Osteocyte (in vitro differentiated cells): Measurements from ENCODE around the gene ANKS1A. TPM values are rescaled to one million over a fixed set of nuclear protein-coding genes. Genes with fewer than 3 reads are reported as not detected.
A peak's percentile ranks its signal among the peaks of the same experiment; 100 is the strongest.

ENCODE experiments used
- DNase-seq: peaks from one replicate; pipeline ENCODE4 v3.0.0; 2021; ENCODE audit warnings: mixed read lengths; ENCODE audit not compliant: unreplicated experiment; ENCODE audit errors: extremely low spot score
- H3K27ac Mint-ChIP-seq: one replicate; pipeline ENCODE4 v1.8.0; 2021; ENCODE audit warnings: mild to moderate bottlenecking, mixed read lengths; ENCODE audit not compliant: unreplicated experiment
- H3K27me3 Mint-ChIP-seq: one replicate; pipeline ENCODE4 v1.8.0; 2021; ENCODE audit warnings: mixed read lengths; ENCODE audit not compliant: unreplicated experiment
- H3K36me3 Mint-ChIP-seq: one replicate; pipeline ENCODE4 v1.8.0; 2021; ENCODE audit warnings: mixed read lengths; ENCODE audit not compliant: unreplicated experiment
- H3K4me1 Mint-ChIP-seq: one replicate; pipeline ENCODE4 v1.8.0; 2021; ENCODE audit warnings: mixed read lengths; ENCODE audit not compliant: unreplicated experiment
- H3K4me3 Mint-ChIP-seq: one replicate; pipeline ENCODE4 v1.8.0; 2021; ENCODE audit warnings: mild to moderate bottlenecking, moderate library complexity, mixed read lengths; ENCODE audit not compliant: unreplicated experiment
- H3K9me3 Mint-ChIP-seq: one replicate; pipeline ENCODE4 v1.8.0; 2021; ENCODE audit warnings: mixed read lengths; ENCODE audit not compliant: unreplicated experiment
- total RNA-seq: library from RNA; stranded (reverse); gene quantifications from 2 replicates; pipeline ENCODE4 v1.2.1, GENCODE V29; 2021
- TF ChIP-seq, protein P1 (sequence below): fragments of 200-600 bp; sonication (generic); IDR thresholded peaks from 2 replicates; pipeline ENCODE4 v1.5.0; 2021; ENCODE audit warnings: antibody characterized with exemption, mild to moderate bottlenecking, moderate library complexity

Gene ANKS1A
- total RNA-seq, 1 donor from 2014 or later, result 15.5 TPM

DNA sequence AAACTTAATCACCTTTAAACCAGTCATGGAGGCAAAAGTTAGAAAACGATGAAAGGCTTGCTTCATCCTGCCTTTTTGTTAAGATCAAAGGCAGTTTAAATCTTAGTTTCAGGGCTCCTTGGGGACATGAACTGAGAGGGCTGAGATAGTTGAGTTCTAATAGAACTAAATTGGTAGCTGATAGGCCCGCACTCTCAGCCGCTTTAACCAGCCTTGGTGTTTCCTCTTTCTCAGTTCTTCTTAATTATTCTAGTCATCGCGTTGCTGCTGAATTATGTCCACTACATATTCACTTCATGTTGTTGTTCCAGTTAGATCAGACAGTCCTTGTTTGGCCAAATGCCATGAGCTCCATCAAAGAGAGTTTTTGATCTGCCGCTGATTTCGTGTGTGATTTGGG, 72.5 kb downstream of the ANKS1A start:
- no peak overlapping the region for H3K27ac Mint-ChIP-seq
- TF ChIP-seq, protein P1, sequence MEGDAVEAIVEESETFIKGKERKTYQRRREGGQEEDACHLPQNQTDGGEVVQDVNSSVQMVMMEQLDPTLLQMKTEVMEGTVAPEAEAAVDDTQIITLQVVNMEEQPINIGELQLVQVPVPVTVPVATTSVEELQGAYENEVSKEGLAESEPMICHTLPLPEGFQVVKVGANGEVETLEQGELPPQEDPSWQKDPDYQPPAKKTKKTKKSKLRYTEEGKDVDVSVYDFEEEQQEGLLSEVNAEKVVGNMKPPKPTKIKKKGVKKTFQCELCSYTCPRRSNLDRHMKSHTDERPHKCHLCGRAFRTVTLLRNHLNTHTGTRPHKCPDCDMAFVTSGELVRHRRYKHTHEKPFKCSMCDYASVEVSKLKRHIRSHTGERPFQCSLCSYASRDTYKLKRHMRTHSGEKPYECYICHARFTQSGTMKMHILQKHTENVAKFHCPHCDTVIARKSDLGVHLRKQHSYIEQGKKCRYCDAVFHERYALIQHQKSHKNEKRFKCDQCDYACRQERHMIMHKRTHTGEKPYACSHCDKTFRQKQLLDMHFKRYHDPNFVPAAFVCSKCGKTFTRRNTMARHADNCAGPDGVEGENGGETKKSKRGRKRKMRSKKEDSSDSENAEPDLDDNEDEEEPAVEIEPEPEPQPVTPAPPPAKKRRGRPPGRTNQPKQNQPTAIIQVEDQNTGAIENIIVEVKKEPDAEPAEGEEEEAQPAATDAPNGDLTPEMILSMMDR, result no peak
- H3K4me1 Mint-ChIP-seq, result peaks cover 9% of the 10 kb centered on the region
- no peak for DNase-seq
- no peaks in the 10 kb centered on the region for H3K36me3 Mint-ChIP-seq
- H3K27me3 Mint-ChIP-seq, result no peaks in the 10 kb centered on the region
- no peaks in the 10 kb centered on the region for H3K9me3 Mint-ChIP-seq
- H3K4me3 Mint-ChIP-seq, result no peak overlapping the region

DNA sequence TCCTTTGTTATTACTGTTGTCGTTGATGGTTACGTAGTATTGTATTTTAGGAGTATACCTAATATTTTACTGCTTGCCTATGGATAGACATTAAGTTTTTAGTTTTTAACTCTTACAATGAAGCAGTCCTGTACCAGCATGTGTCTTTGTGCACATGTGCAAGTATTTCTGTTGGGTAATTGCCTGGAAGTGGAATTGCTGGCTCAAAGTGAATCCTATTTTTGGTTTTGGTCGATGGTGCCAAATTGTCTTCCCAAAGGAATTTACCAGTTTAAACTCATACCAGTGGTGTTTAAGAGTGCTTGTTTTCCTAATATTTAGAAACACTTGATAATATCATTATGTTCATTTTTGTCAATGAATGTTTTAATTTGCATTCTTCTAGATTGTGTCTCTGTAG, 75.5 kb downstream of the ANKS1A start:
- Mint-ChIP-seq H3K4me3 (no peak overlapping the region), H3K4me1 (peaks cover 9% of the 10 kb centered on the region), H3K27ac (no peak overlapping the region), H3K9me3 (no peaks in the 10 kb centered on the region), H3K27me3 (no peaks in the 10 kb centered on the region), H3K36me3 (peaks cover 3% of the 10 kb centered on the region)
- TF ChIP-seq, protein P1, result no peak
- no peak for DNase-seq

DNA sequence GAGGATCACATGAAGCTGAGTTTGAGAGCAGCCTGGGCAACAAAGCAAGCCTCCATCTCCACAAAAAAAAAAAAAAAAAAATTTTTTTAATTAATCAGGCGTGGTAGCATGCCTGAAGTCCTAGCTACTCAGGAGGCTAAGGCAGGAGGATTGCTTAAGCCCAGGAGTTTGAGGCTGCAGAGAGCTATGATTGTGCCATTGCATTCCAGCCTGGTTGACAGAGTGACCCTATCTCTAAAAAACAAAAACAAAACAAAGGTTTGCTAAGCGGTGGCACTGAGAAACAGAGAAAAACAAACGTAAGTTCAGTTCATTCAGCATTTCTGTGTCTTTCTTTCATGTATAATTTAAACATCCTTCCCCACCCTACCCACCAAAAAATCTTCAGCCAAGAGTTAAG, 78.4 kb downstream of the ANKS1A start:
- TF ChIP-seq, protein P1, result no peak
- H3K27me3 Mint-ChIP-seq, result no peaks in the 10 kb centered on the region
- H3K27ac Mint-ChIP-seq, result no peak overlapping the region
- H3K4me3 Mint-ChIP-seq, result no peak overlapping the region
- DNase-seq, result no peak
- no peaks in the 10 kb centered on the region for H3K9me3 Mint-ChIP-seq
- H3K36me3 Mint-ChIP-seq, result peaks cover 4% of the 10 kb centered on the region
- peaks cover 30% of the 10 kb centered on the region for H3K4me1 Mint-ChIP-seq

DNA sequence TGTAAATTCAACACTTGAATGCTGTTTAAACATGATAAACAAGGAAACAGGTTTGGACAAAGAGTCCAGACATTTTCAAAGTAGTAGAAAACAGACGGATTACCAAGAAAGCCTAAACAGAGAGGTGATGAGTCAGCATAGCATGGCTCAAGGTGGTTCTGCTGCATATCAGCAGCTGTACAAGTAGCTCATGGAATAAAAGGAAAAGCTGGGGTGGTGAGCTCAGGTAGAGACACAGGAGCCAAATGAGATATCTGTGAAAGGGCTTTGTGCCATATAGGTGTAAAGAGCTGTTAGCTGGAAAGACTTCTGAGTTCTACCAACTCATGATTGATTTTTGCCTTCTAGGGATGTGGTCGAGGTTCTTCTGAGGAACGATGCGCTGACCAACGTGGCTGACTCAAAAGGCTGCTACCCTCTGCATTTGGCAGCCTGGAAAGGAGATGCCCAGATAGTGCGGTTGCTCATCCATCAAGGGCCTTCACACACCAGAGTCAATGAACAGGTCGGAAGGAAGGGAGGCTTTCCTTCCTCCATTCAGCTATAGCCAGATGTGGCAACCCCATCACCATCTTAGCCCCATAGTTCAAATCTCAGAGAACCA, 80.7 kb downstream of the ANKS1A start:
- Mint-ChIP-seq H3K4me3 (no peak overlapping the region), H3K4me1 (peaks cover 25% of the 10 kb centered on the region), H3K36me3 (peaks cover 8% of the 10 kb centered on the region), H3K27me3 (no peaks in the 10 kb centered on the region), H3K27ac (no peak overlapping the region), H3K9me3 (no peaks in the 10 kb centered on the region)
- no peak for DNase-seq
- TF ChIP-seq, protein P1, result no peak

DNA sequence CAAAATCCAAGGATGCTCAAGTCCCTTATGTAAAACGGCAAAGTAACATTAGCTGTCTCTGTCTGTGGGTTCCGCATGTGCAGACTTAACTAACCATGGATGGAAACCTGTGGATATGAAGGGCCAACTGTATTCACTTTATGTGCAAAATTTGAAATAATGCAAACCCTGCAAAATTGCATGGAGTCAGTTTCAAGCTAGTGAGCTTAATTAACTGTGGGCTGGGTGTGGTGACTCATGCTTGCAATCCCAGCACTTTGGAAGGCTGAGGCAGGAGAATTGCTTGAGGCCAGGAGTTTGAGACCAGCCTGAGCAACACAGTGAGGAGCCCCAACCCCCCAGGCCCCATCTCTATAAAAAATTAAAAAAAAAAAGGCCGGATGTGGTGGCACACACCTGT, 81.4 kb downstream of the ANKS1A start:
- DNase-seq, result no peak
- no peaks in the 10 kb centered on the region for H3K27me3 Mint-ChIP-seq
- no peaks in the 10 kb centered on the region for H3K9me3 Mint-ChIP-seq
- H3K4me1 Mint-ChIP-seq, result peaks cover 22% of the 10 kb centered on the region
- H3K36me3 Mint-ChIP-seq, result peaks cover 8% of the 10 kb centered on the region
- no peak overlapping the region for H3K4me3 Mint-ChIP-seq
- TF ChIP-seq, protein P1, result no peak
- peak overlapping the region; percentile 46 for H3K27ac Mint-ChIP-seq
